Thoracic aorta (tissue), 2 donors: Measurements from ENCODE around the gene STRN. TPM values are rescaled to one million over a fixed set of nuclear protein-coding genes. Genes with fewer than 3 reads are reported as not detected.
"Not testable (repeated sequence)": the region's sequence is repeated elsewhere in the genome, so short reads cannot be mapped to it uniquely, and the experiment has no call there.

Experiments used
- ATAC-seq: fragments of 150-250 bp; one replicate; pipeline ENCODE4 v1.8.0; 2017; ENCODE audit warnings: low read depth; ENCODE audit not compliant: insufficient number of reproducible peaks, low FRiP score
- DNase-seq: peaks from one replicate; pipeline ENCODE4 v3.0.0-alpha.2; 2020; ENCODE audit warnings: low spot score
- H3K27ac ChIP-seq, 2 donors: fragments of 200-600 bp; sonication (generic); 1 replicate in 1 of 2; 2 replicates in 1 of 2; pipeline ENCODE4 v1.5.1; 2016; ENCODE audit warnings: mild to moderate bottlenecking in 2 of 2, moderate library complexity in 2 of 2
- H3K27me3 ChIP-seq: fragments of 200-600 bp; sonication (generic); replicated peaks from 2 replicates; pipeline ENCODE4 v1.6.0; 2016; ENCODE audit warnings: mild to moderate bottlenecking; ENCODE audit not compliant: insufficient read depth
- H3K36me3 ChIP-seq: fragments of 200-600 bp; sonication (generic); one replicate; pipeline ENCODE4 v1.5.1; 2016
- H3K4me1 ChIP-seq, 2 donors: fragments of 200-600 bp; sonication (generic); 1 replicate in 1 of 2; 2 replicates in 1 of 2; pipeline versions ENCODE4 v1.5.1 to v1.6.0; 2016; ENCODE audit warnings: low read depth in 2 of 2, mild to moderate bottlenecking in 1 of 2; ENCODE audit not compliant: control insufficient read depth in 1 of 2
- H3K4me3 ChIP-seq: fragments of 200-600 bp; sonication (generic); 2 replicates; pipeline ENCODE4 v1.5.1; 2016; ENCODE audit warnings: mild to moderate bottlenecking
- H3K9me3 ChIP-seq: fragments of 200-600 bp; sonication (generic); 2 replicates; pipeline ENCODE4 v1.5.1; 2016
- CTCF ChIP-seq: fragments of 200-600 bp; sonication (generic); IDR thresholded peaks from one replicate; pipeline ENCODE4 v1.5.1; 2019; ENCODE audit warnings: antibody characterized with exemption
- total RNA-seq, 2 donors: library from RNA; depleted of rRNA; stranded (reverse); fragments of >200 nt; gene quantifications; one replicate each; pipeline versions ENCODE4 v1.1.0 to v1.2.3, GENCODE V29; 2016

STRN gene
- total RNA-seq, 2 donors from 2014 or later = 14.6 to 23.4 TPM

- not testable (repeated sequence) for H3K27me3 ChIP-seq, H3K9me3 ChIP-seq, ATAC-seq, H3K36me3 ChIP-seq, DNase-seq
- H3K4me1 ChIP-seq = peaks cover 11 to 23% of the 10 kb centered on the region in 2 donors
- peak overlapping the region; percentile 28 to 56 for H3K27ac ChIP-seq
- H3K4me3 ChIP-seq = peak overlapping the region; percentile 8
These were observed 35.4 kb downstream of the STRN start for GRCh38 chr2:36930787-36931410.

GRCh38 chr2:36926175-36927132 lies 39.9 kb downstream of the STRN start:
- not testable (repeated sequence) for ATAC-seq, H3K36me3 ChIP-seq, H3K27ac ChIP-seq, H3K9me3 ChIP-seq, H3K4me3 ChIP-seq, H3K27me3 ChIP-seq, DNase-seq
- H3K4me1 ChIP-seq = peaks cover 11 to 23% of the 10 kb centered on the region in 2 donors

GRCh38 chr2:36922629-36923028 lies 43.7 kb downstream of the STRN start:
- not testable (repeated sequence) for H3K36me3 ChIP-seq, ATAC-seq, H3K27ac ChIP-seq, H3K9me3 ChIP-seq, H3K4me3 ChIP-seq, DNase-seq, H3K27me3 ChIP-seq
- H3K4me1 ChIP-seq = peaks cover 6 to 11% of the 10 kb centered on the region in 2 donors

- peaks cover 6 to 9% of the 10 kb centered on the region in 2 donors for H3K4me1 ChIP-seq
- no peaks in the 10 kb centered on the region for H3K27me3 ChIP-seq
- peaks cover 2% of the 10 kb centered on the region for H3K36me3 ChIP-seq
- no peak for DNase-seq
- no peak for TF ChIP-seq CTCF
- no peak overlapping the region for H3K27ac ChIP-seq
- no peaks in the 10 kb centered on the region for H3K9me3 ChIP-seq
- no peak for ATAC-seq
- no peak overlapping the region for H3K4me3 ChIP-seq
These were observed 44.4 kb downstream of the STRN start for GRCh38 chr2:36921984-36922383.

GRCh38 chr2:36919041-36919837 lies 47.1 kb downstream of the STRN start:
- Histone ChIP-seq H3K4me1 (peaks cover 0 to 3% of the 10 kb centered on the region in 2 donors), H3K27me3 (no peaks in the 10 kb centered on the region), H3K27ac (no peak overlapping the region), H3K9me3 (no peaks in the 10 kb centered on the region), H3K4me3 (no peak overlapping the region), H3K36me3 (peaks cover 2% of the 10 kb centered on the region)
- no peak for TF ChIP-seq CTCF
- DNase-seq (no peak), ATAC-seq (no peak)

GRCh38 chr2:36918307-36918706 lies 48.0 kb downstream of the STRN start:
- Histone ChIP-seq H3K27ac (no peak overlapping the region), H3K9me3 (no peaks in the 10 kb centered on the region), H3K36me3 (peaks cover 2% of the 10 kb centered on the region), H3K4me1 (peaks cover 0 to 3% of the 10 kb centered on the region in 2 donors), H3K4me3 (no peak overlapping the region), H3K27me3 (no peaks in the 10 kb centered on the region)
- DNase-seq = no peak
- no peak for ATAC-seq
- TF ChIP-seq CTCF = peak; percentile 32
